HepG2 (cell line): ENCODE results near the gene DAG1. TPM values are rescaled to one million over a fixed set of nuclear protein-coding genes. Genes with fewer than 3 reads are reported as not detected.

Experiments
- AKNA ChIP-seq: sonication (generic); formaldehyde crosslinking; IDR thresholded peaks from 2 replicates; pipeline ENCODE4 v1.4.0; 2020; ENCODE audit warnings: missing genetic modification reagents, borderline replicate concordance
- ATF7-NPFF ChIP-seq: sonication (generic); formaldehyde crosslinking; IDR thresholded peaks from 2 replicates; pipeline ENCODE4 v1.8.1; 2023; ENCODE audit warnings: mild to moderate bottlenecking, low read depth, missing genetic modification reagents, moderate library complexity
- DNMT1 ChIP-seq: sonication (generic); formaldehyde crosslinking; IDR thresholded peaks from 2 replicates; pipeline ENCODE4 v1.5.1; 2020; ENCODE audit warnings: mild to moderate bottlenecking, missing genetic modification reagents
- HDAC2 ChIP-seq: sonication (generic); formaldehyde crosslinking; IDR thresholded peaks from 2 replicates; pipeline ENCODE4 v1.4.0; 2020; ENCODE audit warnings: missing genetic modification reagents
- HNRNPK ChIP-seq: fragments of 200-400 bp; formaldehyde crosslinking; IDR thresholded peaks from 2 replicates; pipeline ENCODE4 v1.6.1; 2018; ENCODE audit warnings: low read length, low read depth, moderate library complexity, mild to moderate bottlenecking; ENCODE audit not compliant: poor library complexity, severe bottlenecking
- MTERF4 ChIP-seq: sonication (generic); formaldehyde crosslinking; IDR thresholded peaks from 2 replicates; pipeline ENCODE4 v1.8.0; 2023; ENCODE audit warnings: mild to moderate bottlenecking, missing genetic modification reagents
- MXI1 ChIP-seq: IDR thresholded peaks from 3 replicates; pipeline ENCODE4 v1.6.1; 2012; ENCODE audit warnings: low read depth, low read length, inconsistent platforms, borderline replicate concordance
- NFIB ChIP-seq: sonication (generic); formaldehyde crosslinking; IDR thresholded peaks from 2 replicates; pipeline ENCODE4 v1.9.0; 2021; ENCODE audit warnings: missing genetic modification reagents, mild to moderate bottlenecking, borderline replicate concordance
- NFRKB ChIP-seq: fragments of 450-650 bp; IDR thresholded peaks from 2 replicates; pipeline ENCODE4 v1.6.1; 2017
- NONO ChIP-seq, 2 experiments: fragments of 450-650 bp in 1 of 2; sonication (generic) in 1 of 2; formaldehyde crosslinking in 1 of 2; IDR thresholded peaks in 1 of 2; conservative IDR thresholded peaks in 1 of 2; 2 replicates each; pipeline versions ENCODE4 v1.6.1 to v1.8.0; 2017 to 2022; ENCODE audit warnings: mild to moderate bottlenecking in 1 of 2, missing genetic modification reagents in 1 of 2, moderate library complexity in 1 of 2
- ONECUT2 ChIP-seq: sonication (generic); formaldehyde crosslinking; IDR thresholded peaks from 2 replicates; pipeline ENCODE4 v1.4.0; 2020; ENCODE audit warnings: missing genetic modification reagents
- POLR2A ChIP-seq, 2 experiments: IDR thresholded peaks; 2 replicates each; pipeline ENCODE4 v1.6.1; 2011; ENCODE audit warnings: low read depth in 2 of 2, low read length in 2 of 2, mild to moderate bottlenecking in 1 of 2, moderate library complexity in 1 of 2; ENCODE audit not compliant: insufficient read depth in 1 of 2
- RFX3 ChIP-seq: IDR thresholded peaks from 2 replicates; pipeline ENCODE4 v1.6.1; 2016; ENCODE audit warnings: missing biosample characterization, missing genetic modification reagents
- SMYD3 ChIP-seq: sonication (generic); formaldehyde crosslinking; IDR thresholded peaks from 2 replicates; pipeline ENCODE4 v1.8.1; 2023; ENCODE audit warnings: mild to moderate bottlenecking, missing genetic modification reagents
- ZBTB7A ChIP-seq: sonication (generic); formaldehyde crosslinking; IDR thresholded peaks from 2 replicates; pipeline ENCODE4 v1.8.0; 2022; ENCODE audit warnings: mild to moderate bottlenecking, missing genetic modification reagents
- ZBTB7B ChIP-seq: sonication (generic); formaldehyde crosslinking; IDR thresholded peaks from 2 replicates; pipeline ENCODE4 v1.4.0; 2020; ENCODE audit warnings: missing genetic modification reagents
- ZNF841 ChIP-seq: sonication (generic); formaldehyde crosslinking; IDR thresholded peaks from 2 replicates; pipeline ENCODE4 v1.8.1; 2023; ENCODE audit warnings: missing genetic modification reagents, borderline replicate concordance
- polyA plus RNA-seq, 8 experiments: library from polyadenylated mRNA; depleted of rRNA in 3 of 8; stranded (reverse) in 7 of 8; unstranded in 1 of 8; fragments of >200 nt; fragmentation: Illumina TruSeq in 4 of 8; extraction: Trizol in 4 of 8; gene quantifications; 2 replicates each; pipeline versions ENCODE4 v1.2.1 to v1.2.3, GENCODE V29; 2011 to 2016; ENCODE audit warnings: low read depth in 4 of 8, missing spikeins in 1 of 8, mixed read lengths in 1 of 8; ENCODE audit not compliant: insufficient read depth in 1 of 8
- total RNA-seq, 5 experiments: library from RNA; depleted of rRNA; stranded (reverse); fragments of >200 nt; fragmentation: Illumina TruSeq; extraction: Trizol; gene quantifications; 2 replicates each; pipeline ENCODE4 v1.2.3, GENCODE V29; 2016; ENCODE audit warnings: low read depth in 1 of 5
- TF ChIP-seq, protein P1 (sequence below): sonication (generic); formaldehyde crosslinking; IDR thresholded peaks from 2 replicates; pipeline ENCODE4 v1.8.0; 2022; ENCODE audit warnings: mild to moderate bottlenecking, missing genetic modification reagents, moderate library complexity
- TF ChIP-seq, protein P2 (sequence below): sonication (generic); formaldehyde crosslinking; IDR thresholded peaks from 2 replicates; pipeline ENCODE4 v1.8.1; 2022; ENCODE audit warnings: mild to moderate bottlenecking, missing genetic modification reagents
- TF ChIP-seq, protein P3 (sequence below): sonication (generic); formaldehyde crosslinking; IDR thresholded peaks from 2 replicates; pipeline ENCODE4 v1.4.0; 2020; ENCODE audit warnings: missing genetic modification reagents

DAG1 gene
- total and polyA plus RNA-seq, 2 of the 13 experiments (the other 11 are each of a cell fraction or from before 2014, with no cell fraction given) = 47.3 to 50.4 TPM

DNA sequence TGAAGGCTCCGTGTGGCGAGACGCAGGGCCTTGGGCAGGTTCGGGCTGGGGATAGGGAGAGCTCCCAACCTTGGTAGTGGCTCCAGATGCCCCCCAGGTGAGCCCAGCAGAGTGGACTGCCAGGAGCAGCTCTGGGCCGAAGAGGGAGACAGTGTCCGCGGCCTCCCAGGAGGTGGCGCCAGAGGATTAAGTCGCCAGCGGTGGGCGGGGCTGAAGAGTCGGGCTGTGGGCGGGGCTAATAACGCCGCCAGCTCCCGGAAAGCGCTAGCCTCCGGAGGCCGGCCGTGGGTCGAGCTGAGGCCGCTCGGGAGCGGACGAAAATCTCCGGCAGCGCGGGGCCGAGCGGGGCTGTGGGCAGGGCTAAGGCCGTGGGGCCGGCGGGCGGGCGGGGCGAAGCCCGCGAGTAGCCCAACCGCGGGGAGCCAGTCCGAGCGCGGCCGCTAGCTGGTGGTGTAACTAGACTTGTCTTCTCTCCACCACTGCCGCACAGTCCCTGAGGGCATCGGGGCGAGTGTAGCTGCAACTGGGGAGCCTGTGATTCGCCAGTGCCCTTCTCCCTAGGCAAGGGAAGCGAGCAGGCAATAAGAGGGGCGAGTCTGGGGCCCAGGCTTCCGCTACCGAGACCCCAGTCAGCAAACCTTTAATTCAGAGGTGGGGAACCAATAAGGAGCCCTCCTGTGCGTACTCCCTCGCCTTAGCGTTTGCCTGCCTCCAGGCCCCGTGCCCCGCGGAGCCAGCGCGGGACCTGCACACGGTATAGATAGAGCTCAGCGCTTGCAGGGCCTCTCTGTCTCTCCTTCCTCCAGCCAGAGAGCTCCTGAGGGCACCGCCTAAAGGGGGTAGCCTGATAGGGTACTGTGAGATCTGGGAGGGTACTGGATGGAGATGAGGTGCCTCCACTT is 69.8 kb downstream of the DAG1 start (continued):
- TF ChIP-seq, protein P1, sequence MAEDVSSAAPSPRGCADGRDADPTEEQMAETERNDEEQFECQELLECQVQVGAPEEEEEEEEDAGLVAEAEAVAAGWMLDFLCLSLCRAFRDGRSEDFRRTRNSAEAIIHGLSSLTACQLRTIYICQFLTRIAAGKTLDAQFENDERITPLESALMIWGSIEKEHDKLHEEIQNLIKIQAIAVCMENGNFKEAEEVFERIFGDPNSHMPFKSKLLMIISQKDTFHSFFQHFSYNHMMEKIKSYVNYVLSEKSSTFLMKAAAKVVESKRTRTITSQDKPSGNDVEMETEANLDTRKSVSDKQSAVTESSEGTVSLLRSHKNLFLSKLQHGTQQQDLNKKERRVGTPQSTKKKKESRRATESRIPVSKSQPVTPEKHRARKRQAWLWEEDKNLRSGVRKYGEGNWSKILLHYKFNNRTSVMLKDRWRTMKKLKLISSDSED (CRISPR knock-in tag) = no peak
- TF ChIP-seq ONECUT2 (CRISPR knock-in tag) (no peak), RFX3 (no peak), ZBTB7B (CRISPR knock-in tag) (no peak), ZBTB7A (no peak), ZNF841 (CRISPR knock-in tag) (no peak), NFRKB (no peak), SMYD3 (CRISPR knock-in tag) (no peak), DNMT1 (no peak), NONO (IDR thresholded peaks at IDR 0.05) (no peak), NONO (CRISPR knock-in tag; conservative IDR thresholded peaks at IDR 0.05) (no peak), NFIB (CRISPR knock-in tag) (no peak), AKNA (CRISPR knock-in tag) (no peak), POLR2A (IDR thresholded peaks at IDR 0.05; ENCODE audit: insufficient read depth in 1 of 2, low read depth in 2 of 2, low read length in 2 of 2) (peak; percentile 81 to 84), HDAC2 (CRISPR knock-in tag) (0 out of 2 replicates have a peak, but pooled peaks have one; percentile 13), HNRNPK (no peak), ATF7-NPFF (CRISPR knock-in tag) (peak; percentile 80), MTERF4 (CRISPR knock-in tag) (no peak), MXI1 (peak; percentile 57; the same call in 1 of the 3 replicates)
- TF ChIP-seq, protein P2, sequence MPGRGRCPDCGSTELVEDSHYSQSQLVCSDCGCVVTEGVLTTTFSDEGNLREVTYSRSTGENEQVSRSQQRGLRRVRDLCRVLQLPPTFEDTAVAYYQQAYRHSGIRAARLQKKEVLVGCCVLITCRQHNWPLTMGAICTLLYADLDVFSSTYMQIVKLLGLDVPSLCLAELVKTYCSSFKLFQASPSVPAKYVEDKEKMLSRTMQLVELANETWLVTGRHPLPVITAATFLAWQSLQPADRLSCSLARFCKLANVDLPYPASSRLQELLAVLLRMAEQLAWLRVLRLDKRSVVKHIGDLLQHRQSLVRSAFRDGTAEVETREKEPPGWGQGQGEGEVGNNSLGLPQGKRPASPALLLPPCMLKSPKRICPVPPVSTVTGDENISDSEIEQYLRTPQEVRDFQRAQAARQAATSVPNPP (CRISPR knock-in tag) = 0 out of 2 replicates have a peak, but pooled peaks have one; percentile 17
- TF ChIP-seq, protein P3, sequence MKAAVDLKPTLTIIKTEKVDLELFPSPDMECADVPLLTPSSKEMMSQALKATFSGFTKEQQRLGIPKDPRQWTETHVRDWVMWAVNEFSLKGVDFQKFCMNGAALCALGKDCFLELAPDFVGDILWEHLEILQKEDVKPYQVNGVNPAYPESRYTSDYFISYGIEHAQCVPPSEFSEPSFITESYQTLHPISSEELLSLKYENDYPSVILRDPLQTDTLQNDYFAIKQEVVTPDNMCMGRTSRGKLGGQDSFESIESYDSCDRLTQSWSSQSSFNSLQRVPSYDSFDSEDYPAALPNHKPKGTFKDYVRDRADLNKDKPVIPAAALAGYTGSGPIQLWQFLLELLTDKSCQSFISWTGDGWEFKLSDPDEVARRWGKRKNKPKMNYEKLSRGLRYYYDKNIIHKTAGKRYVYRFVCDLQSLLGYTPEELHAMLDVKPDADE (CRISPR knock-in tag) = no peak
